Kidney (tissue), 14 donors: ENCODE results near the gene MTREX. TPM values are rescaled to one million over a fixed set of nuclear protein-coding genes. Genes with fewer than 3 reads are reported as not detected.

Experiments
- DNase-seq, 5 donors: peaks; one replicate each; pipeline ENCODE4 v3.0.0-alpha.2; 2013 to 2020
- FAIRE-seq: peaks from 2 replicates; lab custom pipeline; 2012; peaks lifted over from hg19 to GRCh38; lab: Jason Lieb, UNC
- H3K27ac ChIP-seq, 2 donors: one replicate each; pipeline ENCODE4 v1.7.0; 2013; ENCODE audit warnings: low read depth in 2 of 2, low read length in 2 of 2, inconsistent platforms in 1 of 2
- H3K27me3 ChIP-seq: one replicate; pipeline ENCODE4 v1.7.1; 2013; ENCODE audit warnings: low read length, inconsistent platforms; ENCODE audit not compliant: control insufficient read depth, insufficient read depth
- H3K36me3 ChIP-seq, 3 donors: one replicate each; pipeline versions ENCODE4 v1.7.0 to v1.7.1; 2013; ENCODE audit warnings: low read length in 3 of 3, control low read depth in 1 of 3, inconsistent platforms in 1 of 3; ENCODE audit not compliant: insufficient read depth in 3 of 3, control insufficient read depth in 2 of 3
- H3K4me1 ChIP-seq, 3 donors: one replicate each; pipeline versions ENCODE4 v1.7.0 to v1.7.1; 2013; ENCODE audit warnings: low read length in 3 of 3, inconsistent platforms in 1 of 3, low read depth in 1 of 3; ENCODE audit not compliant: control insufficient read depth in 2 of 3, insufficient read depth in 2 of 3
- H3K4me3 ChIP-seq, 3 donors: one replicate each; pipeline versions ENCODE4 v1.7.0 to v1.8.1; 2013; ENCODE audit warnings: low read length in 3 of 3, control low read depth in 1 of 3, inconsistent platforms in 1 of 3
- H3K9ac ChIP-seq, 3 donors: one replicate each; pipeline versions ENCODE4 v1.7.0 to v1.7.1; 2013; ENCODE audit warnings: low read length in 3 of 3, control low read depth in 1 of 3, inconsistent platforms in 1 of 3
- H3K9me3 ChIP-seq, 3 donors: one replicate each; pipeline versions ENCODE4 v1.7.0 to v1.7.1; 2013; ENCODE audit warnings: low read length in 3 of 3, control low read depth in 1 of 3, inconsistent platforms in 1 of 3; ENCODE audit not compliant: control insufficient read depth in 2 of 3, insufficient read depth in 1 of 3
- CTCF ChIP-seq: IDR thresholded peaks from 3 replicates; pipeline ENCODE4 v1.5.1; 2012; ENCODE audit warnings: mild to moderate bottlenecking, moderate library complexity, borderline replicate concordance; ENCODE audit not compliant: insufficient read depth; ENCODE audit errors: extremely low read depth
- intact Hi-C: fragments of 100-400 bp; cut with DNase I; formaldehyde crosslinking; loops from one replicate; pipeline ENCODE4 v1.11.1; 2022
- polyA plus RNA-seq: library from polyadenylated mRNA; stranded (reverse); fragments of 350-450 nt; fragmentation: Illumina TruSeq; extraction: RNeasy Lipid Tissue Mini Kit (QIAGEN cat#74804); gene quantifications from one replicate; pipeline ENCODE4 v1.2.3, GENCODE V29; 2014; ENCODE audit warnings: low read depth, low replicate concordance; ENCODE audit not compliant: insufficient read depth
- total RNA-seq: library from RNA; stranded (reverse); fragmentation: NEBNext Ultra II Directional; extraction: Animal tissue kit (Norgen Biotek cat#: 25700); gene quantifications from one replicate; pipeline ENCODE4 v1.2.1, GENCODE V29; 2021
- donor health status: control.
- donor health status: control.
- donor health status: control.
- donor health status: control.
- donor health status: control.
- donor health status: DM: yes; HTN: yes; CAD: no.
- donor health status: Normal renal cell carcinoma (clear cell type).

Gene MTREX
- total and polyA plus RNA-seq, 2 donors from 2014 or later, result 19.3 to 69.7 TPM

GRCh38 chr5:55450050-55450765 lies 142.4 kb downstream of the MTREX start:
- intact Hi-C loops, result no loop called here
- FAIRE-seq (no peak), DNase-seq (no peak)
- no peak for TF ChIP-seq CTCF
- Histone ChIP-seq H3K9ac (no peak overlapping the region), H3K9me3 (no peaks in the 10 kb centered on the region), H3K4me1 (peaks cover 0 to 2% (median 0%) of the 10 kb centered on the region in 3 donors), H3K36me3 (peaks cover 0 to 7% (median 0%) of the 10 kb centered on the region in 3 donors), H3K4me3 (no peak overlapping the region), H3K27ac (no peak overlapping the region), H3K27me3 (no peaks in the 10 kb centered on the region)

- FAIRE-seq (no peak), DNase-seq (no peak)
- no peak for TF ChIP-seq CTCF
- H3K9ac ChIP-seq, result no peak overlapping the region
- no peaks in the 10 kb centered on the region for H3K9me3 ChIP-seq
- no peak overlapping the region for H3K27ac ChIP-seq
- intact Hi-C loops, result no loop called here
- H3K4me1 ChIP-seq, result no peaks in the 10 kb centered on the region
- no peak overlapping the region for H3K4me3 ChIP-seq
- H3K36me3 ChIP-seq, result peaks cover 0 to 7% (median 0%) of the 10 kb centered on the region in 3 donors
- no peaks in the 10 kb centered on the region for H3K27me3 ChIP-seq
Observed at GRCh38 chr5:55451976-55452375, 144.2 kb downstream of the MTREX start.

- FAIRE-seq, result no peak
- Histone ChIP-seq H3K27ac (no peak overlapping the region), H3K27me3 (no peaks in the 10 kb centered on the region), H3K36me3 (peaks cover 0 to 7% (median 0%) of the 10 kb centered on the region in 3 donors), H3K9ac (no peak overlapping the region), H3K4me3 (no peak overlapping the region), H3K4me1 (no peaks in the 10 kb centered on the region), H3K9me3 (no peaks in the 10 kb centered on the region)
- intact Hi-C loops, result no loop called here
- no peak for DNase-seq
- no peak for TF ChIP-seq CTCF
Observed at GRCh38 chr5:55453211-55453610, 145.4 kb downstream of the MTREX start.
